Measurements from ENCODE around the gene YARS1.

YARS1 gene

GRCh38 chr1:32741413-32742198, 75.6 kb downstream of the YARS1 start:
- H3K4me3 ChIP-seq (ENCODE audit: low read length): peak overlapping the region; percentile 56
- peak; percentile 40 for TF ChIP-seq CTCF (conservative IDR thresholded peaks at IDR 0.05; ENCODE audit: low read depth, low read length)

DNA sequence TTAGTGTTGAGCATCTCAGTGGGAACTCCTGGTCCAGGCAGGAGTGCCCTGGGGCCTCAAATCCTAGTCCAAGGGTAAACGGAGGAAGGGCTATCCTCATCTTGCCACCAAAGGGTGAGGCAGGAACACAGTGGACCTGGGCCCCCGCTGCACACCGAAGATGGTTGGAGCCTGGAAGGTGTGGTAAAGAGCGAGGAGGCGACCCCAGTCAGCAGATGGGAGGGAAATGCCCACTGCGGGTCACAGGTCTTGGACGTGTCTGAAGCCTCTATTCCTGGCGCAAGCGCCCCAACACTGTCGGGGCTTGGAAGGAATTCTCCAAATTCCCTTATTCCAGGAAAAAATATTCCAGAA, 76.1 kb downstream of the YARS1 start:
- no peak for DNase-seq (ENCODE audit: low read depth)
- no peak for TF ChIP-seq CTCF (conservative IDR thresholded peaks at IDR 0.05; ENCODE audit: low read depth, low read length)
- peak overlapping the region; percentile 56 for H3K4me3 ChIP-seq (ENCODE audit: low read length)

More at GRCh38 chr1:32741413-32742198, 75.6 kb downstream of the YARS1 start:
- no peak for DNase-seq (ENCODE audit: low read depth)

- TF ChIP-seq CTCF (conservative IDR thresholded peaks at IDR 0.05; ENCODE audit: low read depth, low read length): no peak
- H3K4me3 ChIP-seq (ENCODE audit: low read length): no peak overlapping the region
- DNase-seq (ENCODE audit: low read depth): no peak
Observed at GRCh38 chr1:32736812-32737791, 80.1 kb downstream of the YARS1 start.

GRCh38 chr1:32733582-32734321, 83.4 kb downstream of the YARS1 start:
- no peak for DNase-seq (ENCODE audit: low read depth)
- no peak for TF ChIP-seq CTCF (conservative IDR thresholded peaks at IDR 0.05; ENCODE audit: low read depth, low read length)
- no peak overlapping the region for H3K4me3 ChIP-seq (ENCODE audit: low read length)

DNA sequence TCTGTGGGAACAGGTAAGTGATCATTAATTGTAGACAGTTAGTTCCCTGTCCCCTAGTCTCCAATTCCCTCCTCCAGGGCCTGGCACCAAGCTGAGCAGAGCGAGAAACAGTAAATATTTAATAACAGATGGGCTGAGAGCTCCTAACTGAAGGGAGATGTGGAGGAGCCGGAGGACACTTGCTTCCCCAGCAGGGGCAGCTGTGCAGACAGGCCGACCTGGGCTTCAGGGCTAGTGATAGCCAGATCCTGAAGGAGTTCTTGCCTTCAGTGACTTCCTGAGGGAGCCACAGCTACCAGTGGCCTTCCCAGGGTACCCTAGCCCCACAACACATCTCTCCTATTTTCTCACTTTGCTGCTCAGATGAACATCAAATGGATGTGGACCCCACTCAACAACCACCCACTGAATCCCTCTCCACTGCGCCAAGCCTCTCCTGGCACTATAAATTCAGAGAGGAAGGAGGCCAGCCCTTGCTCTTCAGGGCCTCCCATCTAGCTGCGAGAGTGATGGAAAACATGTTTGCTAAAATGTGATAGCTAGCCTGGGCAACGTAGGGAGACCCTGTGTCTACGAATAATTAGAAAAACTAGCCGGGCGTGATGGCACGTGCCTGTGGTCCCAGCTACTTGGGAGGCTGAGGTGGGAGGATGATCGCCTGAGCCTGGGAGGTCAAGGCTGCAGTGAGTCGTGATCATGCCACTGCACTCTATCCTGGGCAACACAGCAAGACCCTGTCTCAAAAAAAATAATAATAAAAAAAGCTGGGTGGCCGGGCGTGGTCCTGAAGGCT, 87.7 kb downstream of the YARS1 start:
- H3K4me3 ChIP-seq (ENCODE audit: low read length): no peak overlapping the region
- DNase-seq (ENCODE audit: low read depth): no peak
- no peak for TF ChIP-seq CTCF (conservative IDR thresholded peaks at IDR 0.05; ENCODE audit: low read depth, low read length)

GRCh38 chr1:32728413-32729077, 88.6 kb downstream of the YARS1 start:
- no peak for TF ChIP-seq CTCF (conservative IDR thresholded peaks at IDR 0.05; ENCODE audit: low read depth, low read length)
- H3K4me3 ChIP-seq (ENCODE audit: low read length): no peak overlapping the region
- DNase-seq (ENCODE audit: low read depth): no peak

Data from retinal pigment epithelial cell (primary cell).